ELF-1 (cell line): ENCODE data around the gene GP2.

ENCODE experiments used
- DNase-seq: peaks from one replicate; pipeline ENCODE4 v3.0.0-alpha.2; 2016; ENCODE audit warnings: low read depth, low spot score

Gene GP2

GRCh38 chr16:20307240-20307671, 20.1 kb downstream of the GP2 start:
- DNase-seq, result no peak

- DNase-seq, result no peak
Measured at GRCh38 chr16:20306401-20306800, 20.9 kb downstream of the GP2 start.

- DNase-seq, result no peak
Measured at GRCh38 chr16:20303012-20303411, 24.3 kb downstream of the GP2 start.

- DNase-seq, result no peak
Measured at GRCh38 chr16:20302389-20302788, 24.9 kb downstream of the GP2 start.

- peak; percentile 25 for DNase-seq
Measured at GRCh38 chr16:20301840-20302239, 25.5 kb downstream of the GP2 start.

GRCh38 chr16:20300312-20301097, 26.8 kb downstream of the GP2 start:
- peak; percentile 75 for DNase-seq

GRCh38 chr16:20298452-20298851, 28.9 kb downstream of the GP2 start:
- no peak for DNase-seq

- peak; percentile 32 for DNase-seq
Measured at GRCh38 chr16:20291208-20292206, 35.8 kb downstream of the GP2 start.

GRCh38 chr16:20289571-20289970, 37.7 kb downstream of the GP2 start:
- DNase-seq, result no peak

GRCh38 chr16:20285993-20286499, 41.3 kb downstream of the GP2 start:
- peak; percentile 44 for DNase-seq

GRCh38 chr16:20280259-20280658, 47.1 kb downstream of the GP2 start:
- DNase-seq, result peak; percentile 40

- no peak for DNase-seq
Measured at GRCh38 chr16:20271893-20272292, 55.4 kb downstream of the GP2 start.

- DNase-seq, result no peak
Measured at GRCh38 chr16:20268409-20268808, 58.9 kb downstream of the GP2 start.

- no peak for DNase-seq
Measured at GRCh38 chr16:20265019-20265418, 62.3 kb downstream of the GP2 start.

- peak; percentile 17 for DNase-seq
Measured at GRCh38 chr16:20263138-20263855, 64.0 kb downstream of the GP2 start.

GRCh38 chr16:20262248-20262647, 65.1 kb downstream of the GP2 start:
- DNase-seq, result no peak

- DNase-seq, result no peak
Measured at GRCh38 chr16:20260215-20261009, 66.9 kb downstream of the GP2 start.
